NCI-H2081 (cell line): ENCODE results near the gene PRKAB2.
"Not testable (repeated sequence)": the region's sequence is repeated elsewhere in the genome, so short reads cannot be mapped to it uniquely, and the experiment has no call there.

Experiments
- DNase-seq, 2 experiments: peaks; one replicate each; lab custom pipeline; 2025; lab: John Stamatoyannopoulos, UW

The PRKAB2 gene, protein sequence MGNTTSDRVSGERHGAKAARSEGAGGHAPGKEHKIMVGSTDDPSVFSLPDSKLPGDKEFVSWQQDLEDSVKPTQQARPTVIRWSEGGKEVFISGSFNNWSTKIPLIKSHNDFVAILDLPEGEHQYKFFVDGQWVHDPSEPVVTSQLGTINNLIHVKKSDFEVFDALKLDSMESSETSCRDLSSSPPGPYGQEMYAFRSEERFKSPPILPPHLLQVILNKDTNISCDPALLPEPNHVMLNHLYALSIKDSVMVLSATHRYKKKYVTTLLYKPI

GRCh38 chr1:147172168-147173016 is at the start of gene PRKAB2:
Gene PRKAB2 (minus strand): TSS chr1:147172470. CDS start chr1:147172144, 326 bp downstream.
- peak; percentile 98 for DNase-seq

DNA sequence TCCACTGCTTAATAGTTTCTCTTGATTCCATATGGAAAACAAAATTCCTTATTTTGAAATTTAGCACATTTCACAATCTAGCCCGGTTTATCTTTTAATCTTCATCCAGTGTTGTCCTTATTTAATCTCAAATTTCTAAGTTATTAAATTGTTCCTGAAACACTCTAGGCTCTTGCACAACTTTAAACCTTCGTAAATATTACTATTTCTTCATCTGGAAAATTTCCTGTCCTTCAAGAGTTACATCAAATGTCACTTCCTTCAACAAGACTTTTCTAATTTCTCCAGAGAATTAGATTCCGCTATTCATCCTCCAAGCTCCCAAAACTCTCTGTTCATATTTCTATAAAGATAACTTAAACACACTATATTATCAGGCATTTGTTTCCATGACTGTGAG is 46.3 kb upstream of the PRKAB2 start:
- no peak for DNase-seq

DNA sequence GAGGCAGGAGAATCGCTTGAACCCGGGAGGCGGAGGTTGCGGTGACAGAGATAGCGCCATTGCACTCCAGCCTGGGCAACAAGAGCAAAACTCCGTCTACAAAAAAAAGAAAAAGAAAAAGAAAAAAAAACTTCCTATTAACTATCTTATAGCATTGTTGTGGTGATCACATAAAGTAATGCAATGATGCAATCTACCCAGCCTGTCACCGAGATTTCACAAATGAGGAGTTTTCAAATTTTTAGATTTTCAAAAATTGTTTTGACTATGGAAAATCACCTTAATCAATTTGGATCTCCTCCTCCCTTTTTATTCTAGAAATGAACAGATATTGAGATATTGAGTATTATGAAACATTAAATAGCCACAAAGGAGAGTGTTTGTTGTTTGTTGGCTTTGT is 44.9 kb upstream of the PRKAB2 start:
- DNase-seq, result no peak

GRCh38 chr1:147216124-147216523 is 43.9 kb upstream of the PRKAB2 start:
- DNase-seq, result no peak

DNA sequence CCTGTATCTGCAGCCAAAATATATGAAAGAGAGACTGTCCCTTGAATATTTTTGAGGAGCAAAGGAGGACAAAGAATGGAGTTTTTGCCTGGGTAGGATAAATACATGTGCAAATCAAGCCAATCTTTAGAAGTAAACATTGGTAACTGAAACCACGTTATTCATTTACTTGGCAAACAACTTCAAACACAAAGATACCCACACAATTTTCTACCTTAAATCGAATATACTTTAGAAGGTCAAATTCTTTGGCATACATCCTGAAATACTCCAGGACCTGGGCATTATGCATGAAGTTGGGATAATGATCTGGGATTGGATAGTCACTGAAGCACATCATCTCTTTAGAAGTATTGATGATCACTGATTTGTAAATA is 43.3 kb upstream of the PRKAB2 start:
- no peak for DNase-seq

DNA sequence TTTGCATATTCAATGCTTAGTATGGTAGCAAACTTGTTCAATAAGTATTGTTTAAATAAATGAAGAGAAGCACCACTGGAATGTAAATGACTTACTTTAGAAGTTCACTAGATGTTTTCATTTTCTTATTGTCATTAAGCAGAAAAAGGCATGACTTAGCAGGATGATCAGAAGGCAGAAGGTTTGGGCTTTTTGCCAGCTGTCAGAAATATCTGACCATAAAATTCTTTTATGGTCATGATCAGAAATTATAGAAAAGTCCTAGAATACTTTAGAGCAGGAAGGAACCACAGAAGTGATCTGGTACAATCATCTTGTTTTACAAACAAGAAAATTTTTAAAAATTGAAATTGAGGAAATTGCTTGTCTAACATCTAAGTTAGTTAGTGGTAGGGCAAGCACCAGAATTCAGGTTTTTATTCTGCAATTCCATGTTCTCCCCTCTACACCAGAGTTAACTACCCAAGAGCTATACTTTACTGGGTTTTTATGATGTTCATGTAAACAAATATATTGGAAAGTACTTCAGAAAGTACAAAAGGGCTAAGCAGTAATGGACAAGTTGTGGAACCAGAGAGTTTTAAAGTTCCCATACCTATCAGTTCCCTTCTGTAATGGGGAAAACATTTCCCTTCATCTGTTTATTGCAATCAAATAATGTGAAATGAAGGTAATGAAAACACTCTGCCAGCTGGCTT is 42.7 kb upstream of the PRKAB2 start:
- DNase-seq, result no peak

GRCh38 chr1:147214325-147214724 is 42.1 kb upstream of the PRKAB2 start:
- no peak for DNase-seq

GRCh38 chr1:147213271-147213670 is 41.0 kb upstream of the PRKAB2 start:
- DNase-seq, result no peak

- DNase-seq, result no peak
Observed at GRCh38 chr1:147211577-147211976, 39.3 kb upstream of the PRKAB2 start.

GRCh38 chr1:147210987-147211386 is 38.7 kb upstream of the PRKAB2 start:
- DNase-seq, result no peak

DNA sequence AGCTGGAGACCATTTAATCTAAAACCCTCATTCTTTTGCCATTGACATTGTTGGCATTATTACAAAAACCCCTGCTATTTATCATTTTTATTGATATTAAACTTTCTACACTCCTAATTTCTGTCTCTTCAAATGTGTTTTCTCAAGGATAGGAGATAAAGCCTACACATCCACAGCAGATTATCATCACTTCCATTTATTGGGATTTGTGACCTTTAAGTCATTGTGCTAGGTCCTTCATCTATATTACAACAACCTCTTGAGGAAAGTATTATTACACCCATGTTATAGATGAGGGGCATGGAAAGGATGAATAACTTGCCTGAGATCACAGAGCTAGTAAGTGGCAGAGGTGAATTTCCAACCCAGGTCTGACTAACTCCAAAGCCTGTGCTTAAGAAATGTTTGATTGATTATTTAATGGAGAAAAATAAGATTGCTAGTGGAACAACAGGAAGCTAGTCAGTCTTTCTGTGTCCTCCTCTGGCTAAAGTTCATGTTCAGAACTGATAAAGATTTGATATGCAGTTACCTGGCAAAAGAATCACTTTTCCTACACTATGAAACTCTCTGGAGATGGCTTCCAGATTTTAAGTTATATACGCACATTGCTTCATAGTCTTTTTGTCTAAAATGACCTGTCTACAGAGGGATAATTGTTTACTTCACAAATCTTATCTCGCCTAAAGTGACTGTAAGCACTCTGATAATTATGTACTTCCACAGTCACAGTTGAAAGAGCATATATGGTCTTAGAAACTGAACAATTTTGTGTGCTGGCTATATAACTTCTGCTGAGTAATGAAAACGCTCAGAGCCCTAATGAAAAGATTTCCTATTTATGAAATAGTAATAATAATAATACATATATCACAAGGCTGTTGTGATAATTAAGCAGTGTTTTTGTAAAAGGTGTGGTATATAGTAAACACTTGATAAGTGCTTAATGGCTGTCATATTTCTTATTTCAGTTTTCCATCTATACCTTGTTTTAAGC is 37.9 kb upstream of the PRKAB2 start:
- DNase-seq, result no peak

GRCh38 chr1:147208619-147209018 is 36.3 kb upstream of the PRKAB2 start:
- no peak for DNase-seq

DNA sequence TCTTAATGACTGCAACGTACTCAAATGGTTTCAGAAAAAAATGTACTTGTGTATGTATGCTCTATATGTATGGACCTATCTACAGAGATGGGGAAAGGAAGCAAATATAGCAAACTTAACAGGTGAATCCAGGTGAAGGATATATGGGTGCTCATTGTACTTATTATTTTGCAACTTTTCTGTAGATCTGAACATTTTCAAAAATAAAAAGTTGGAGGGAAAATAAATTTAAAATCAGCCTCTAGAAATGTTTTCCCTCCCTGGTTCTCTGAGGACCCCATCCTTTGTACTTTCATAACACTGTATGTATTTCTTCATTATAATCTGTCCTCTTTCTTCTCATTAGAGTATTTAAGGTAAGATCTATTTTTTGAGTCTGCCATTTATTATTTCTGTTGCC is 34.9 kb upstream of the PRKAB2 start:
- DNase-seq, result no peak

DNA sequence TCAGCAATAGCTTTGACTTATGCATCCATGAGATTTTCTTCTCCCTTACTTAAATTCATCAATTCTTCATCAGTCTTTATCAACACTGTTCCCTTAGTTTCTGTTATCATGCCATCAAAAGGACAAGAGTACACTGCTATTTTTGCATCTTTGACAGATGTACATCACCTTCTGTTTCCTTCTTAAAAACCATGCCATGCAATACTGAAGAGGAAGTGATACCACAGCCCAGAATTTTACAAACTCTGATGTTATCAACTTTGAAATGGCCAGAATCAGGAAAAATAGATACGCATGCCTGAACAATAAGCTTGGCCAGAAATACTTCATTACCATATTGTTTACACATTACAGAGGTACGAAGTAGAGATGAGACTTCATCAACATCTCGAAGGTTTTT is 31.8 kb upstream of the PRKAB2 start:
- DNase-seq, result no peak

- no peak for DNase-seq
Observed at GRCh38 chr1:147202576-147202975, 30.3 kb upstream of the PRKAB2 start.

- DNase-seq, result no peak
Observed at GRCh38 chr1:147201786-147202185, 29.5 kb upstream of the PRKAB2 start.

DNA sequence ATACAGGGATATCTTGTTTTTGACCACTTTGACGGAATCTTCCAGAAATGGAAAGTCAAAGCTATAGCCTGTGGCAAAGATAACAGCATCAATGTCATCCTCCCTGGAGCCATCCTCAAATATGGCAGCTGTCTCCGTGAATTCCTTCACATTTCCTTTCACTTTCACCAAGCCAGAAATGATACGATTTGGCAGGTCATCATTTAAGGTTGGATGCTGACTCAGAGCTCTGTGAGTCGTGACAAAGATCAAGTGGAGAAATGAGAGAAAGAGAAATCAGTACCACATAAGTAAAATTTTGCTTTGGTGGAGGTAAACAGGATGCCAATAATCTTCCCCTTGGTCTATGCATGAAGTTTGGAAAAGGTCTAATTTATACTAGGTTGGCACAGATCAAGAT is 29.0 kb upstream of the PRKAB2 start:
- no peak for DNase-seq

GRCh38 chr1:147197324-147197723 is 25.1 kb upstream of the PRKAB2 start:
- DNase-seq, result not testable (repeated sequence)

GRCh38 chr1:147189514-147189913 is 17.2 kb upstream of the PRKAB2 start:
- DNase-seq, result no peak

DNA sequence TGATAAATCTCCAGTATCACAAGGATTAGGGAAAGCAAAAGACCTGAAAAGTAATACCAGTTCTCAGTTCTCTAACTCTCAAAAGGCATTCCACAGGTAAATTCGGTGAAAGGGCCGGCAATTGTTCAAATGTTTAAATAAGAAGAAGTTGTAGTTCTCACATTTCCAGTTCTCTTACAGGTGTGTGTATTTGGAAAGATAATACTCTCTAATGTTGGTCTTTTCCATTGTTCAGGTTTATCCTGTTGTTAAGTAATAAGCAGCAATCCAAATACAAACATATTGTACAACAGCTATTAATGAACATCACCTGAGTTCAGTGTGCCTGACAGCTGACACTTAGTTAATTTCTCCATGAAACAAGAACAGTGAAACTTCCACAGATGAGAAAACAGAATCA is 13.2 kb upstream of the PRKAB2 start:
- peak in 1 of 2 experiments; percentile 49 for DNase-seq

- DNase-seq, result no peak
Observed at GRCh38 chr1:147177611-147178380, 5.5 kb upstream of the PRKAB2 start.
